Measurements from ENCODE around the gene INO80D.
A peak's percentile ranks its signal among the peaks of the same experiment; 100 is the strongest.
"Not testable (repeated sequence)": the region's sequence is repeated elsewhere in the genome, so short reads cannot be mapped to it uniquely, and the experiment has no call there.

The INO80D gene, protein sequence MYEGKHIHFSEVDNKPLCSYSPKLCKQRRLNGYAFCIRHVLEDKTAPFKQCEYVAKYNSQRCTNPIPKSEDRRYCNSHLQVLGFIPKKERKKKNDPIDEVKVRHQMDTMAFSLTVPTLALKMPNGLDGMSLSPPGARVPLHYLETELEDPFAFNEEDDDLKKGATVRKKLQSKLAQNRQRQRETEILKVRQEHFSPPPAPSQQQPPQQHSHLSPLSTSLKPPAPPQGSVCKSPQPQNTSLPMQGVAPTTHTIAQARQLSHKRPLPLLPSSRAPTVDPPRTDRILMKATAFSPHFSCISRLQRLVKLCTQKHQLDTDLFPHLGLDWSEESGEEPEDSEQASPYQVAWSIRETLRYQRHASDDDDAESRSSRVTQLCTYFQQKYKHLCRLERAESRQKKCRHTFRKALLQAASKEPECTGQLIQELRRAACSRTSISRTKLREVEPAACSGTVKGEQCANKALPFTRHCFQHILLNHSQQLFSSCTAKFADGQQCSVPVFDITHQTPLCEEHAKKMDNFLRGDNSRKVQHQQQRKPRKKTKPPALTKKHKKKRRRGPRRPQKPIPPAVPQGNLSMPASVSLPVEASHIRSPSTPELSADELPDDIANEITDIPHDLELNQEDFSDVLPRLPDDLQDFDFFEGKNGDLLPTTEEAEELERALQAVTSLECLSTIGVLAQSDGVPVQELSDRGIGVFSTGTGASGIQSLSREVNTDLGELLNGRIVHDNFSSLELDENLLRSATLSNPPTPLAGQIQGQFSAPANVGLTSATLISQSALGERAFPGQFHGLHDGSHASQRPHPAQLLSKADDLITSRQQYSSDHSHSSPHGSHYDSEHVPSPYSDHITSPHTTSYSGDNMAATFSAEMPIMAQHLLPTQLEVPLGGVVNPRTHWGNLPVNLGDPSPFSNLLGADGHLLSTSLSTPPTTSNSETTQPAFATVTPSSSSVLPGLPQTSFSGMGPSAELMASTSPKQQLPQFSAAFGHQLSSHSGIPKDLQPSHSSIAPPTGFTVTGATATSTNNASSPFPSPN

DNA sequence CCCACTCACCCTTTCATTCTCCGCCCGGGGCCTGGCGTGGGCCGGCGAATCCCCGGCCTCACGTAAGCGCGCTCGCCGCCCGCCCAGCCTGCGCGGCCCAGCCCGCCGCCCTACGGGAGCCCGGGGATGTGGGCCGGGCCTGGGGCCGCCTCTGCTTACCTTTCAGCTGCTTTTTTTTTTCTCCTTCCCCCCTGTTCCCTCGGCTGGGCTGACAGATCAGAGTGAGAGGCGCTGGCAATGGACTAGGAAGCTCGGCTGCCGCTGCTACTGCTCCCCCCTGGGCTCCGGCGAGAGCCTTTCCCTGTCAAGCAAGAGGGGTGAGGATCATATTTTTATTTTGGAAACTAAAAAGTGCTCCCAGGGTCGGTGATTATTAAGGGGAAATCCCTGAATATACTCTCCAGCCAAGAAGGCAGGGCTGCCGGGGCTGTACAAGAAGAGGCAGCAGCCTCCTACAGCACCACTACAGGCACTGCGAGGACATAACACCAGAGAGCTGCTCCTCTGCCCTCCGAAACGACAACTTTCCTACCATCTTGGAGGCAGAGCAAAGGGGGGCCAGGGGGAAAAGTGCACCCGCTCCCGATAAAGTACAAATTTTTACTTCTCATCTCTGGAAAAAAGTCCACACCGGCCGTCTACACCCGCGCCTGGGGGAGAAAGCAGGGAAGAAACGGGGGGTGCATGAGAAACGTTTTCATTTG lies at the start of gene INO80D:
INO80D (minus strand) TSS at position 433 of the 704 bp plus-strand sequence. CDS start 23,158 bp downstream, outside the sequence.
- DNase-seq (ENCODE audit: low read depth in 2 of 2), result peak; percentile 56 to 61

DNA sequence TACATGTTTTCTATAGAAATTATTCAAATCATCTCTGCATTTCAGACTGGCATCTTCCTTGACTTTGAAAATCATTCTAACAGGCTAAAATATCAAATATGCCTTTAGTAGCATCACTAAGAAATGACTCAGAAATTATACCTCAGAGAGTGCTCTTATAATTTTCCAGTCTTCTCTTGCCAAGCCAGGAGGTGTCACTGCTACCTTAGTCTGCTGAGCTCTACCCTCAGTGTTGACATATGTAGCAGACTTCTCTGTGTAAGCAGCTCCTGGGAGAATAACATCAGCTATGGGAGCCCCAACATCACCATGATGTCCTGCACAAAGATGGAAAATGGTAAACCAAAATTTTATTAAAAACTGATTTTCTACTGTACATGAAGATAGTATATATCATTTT lies 41.7 kb upstream of the INO80D start:
- DNase-seq (ENCODE audit: low read depth in 2 of 2), result no peak

DNA sequence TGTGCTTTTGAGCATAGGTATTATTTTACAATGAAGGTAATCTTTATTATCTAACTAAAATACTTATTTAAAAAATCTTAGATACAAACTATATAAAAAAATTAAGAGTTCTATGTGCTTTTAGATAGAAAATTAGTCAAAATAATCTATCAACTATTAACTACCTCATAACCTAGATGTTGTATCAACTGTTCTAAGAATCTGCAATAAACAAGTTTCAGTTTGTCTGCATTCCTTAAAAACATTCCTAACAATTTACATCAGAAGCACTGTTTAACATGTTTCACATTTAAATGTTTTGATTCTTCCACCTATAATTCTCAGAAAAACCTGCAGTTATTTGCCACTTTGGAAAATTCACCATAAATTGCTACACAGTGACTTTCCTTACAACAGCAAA lies 39.9 kb upstream of the INO80D start:
- DNase-seq (ENCODE audit: low read depth in 2 of 2), result no peak

DNA sequence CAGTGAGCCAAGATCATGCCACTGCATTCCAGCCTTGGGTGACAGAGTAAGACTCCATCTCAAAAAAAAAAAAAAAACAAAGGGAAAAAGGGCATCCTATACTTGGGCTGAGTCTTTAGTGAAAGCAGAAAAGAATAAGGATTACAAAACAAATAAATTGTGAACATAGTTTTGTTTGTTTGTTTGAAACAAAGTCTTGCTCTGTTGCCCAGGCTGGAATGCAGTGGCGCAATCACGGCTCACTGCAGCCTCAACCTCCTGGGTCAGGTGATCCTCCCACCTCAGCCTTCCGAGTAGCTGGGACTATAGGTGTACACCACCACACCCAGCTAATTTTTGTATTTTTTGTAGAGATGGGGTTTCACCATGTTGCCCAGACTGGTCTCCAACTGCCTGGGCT lies 36.6 kb upstream of the INO80D start:
- not testable (repeated sequence) for DNase-seq (ENCODE audit: low read depth in 2 of 2)

DNA sequence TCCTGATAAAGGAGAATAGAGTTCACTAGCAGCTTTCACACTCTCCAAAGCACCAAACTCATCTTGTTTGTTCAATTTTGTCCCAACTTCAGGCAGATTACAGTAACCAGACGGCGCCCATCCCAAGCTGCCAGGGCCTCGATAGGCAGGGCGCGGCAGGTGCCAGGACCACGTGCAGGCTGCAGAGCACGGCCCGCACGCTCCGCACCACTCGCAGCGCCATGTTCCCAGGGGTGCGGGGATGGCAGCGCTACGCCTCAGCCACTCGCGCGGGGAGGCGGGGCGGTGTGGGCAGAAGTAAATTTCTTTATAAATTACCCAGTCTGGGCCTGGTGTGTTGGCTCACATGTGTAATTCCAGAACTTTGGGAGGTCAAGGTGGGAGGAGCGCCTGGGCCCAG lies 30.3 kb upstream of the INO80D start:
- DNase-seq (ENCODE audit: low read depth in 2 of 2), result no peak

DNA sequence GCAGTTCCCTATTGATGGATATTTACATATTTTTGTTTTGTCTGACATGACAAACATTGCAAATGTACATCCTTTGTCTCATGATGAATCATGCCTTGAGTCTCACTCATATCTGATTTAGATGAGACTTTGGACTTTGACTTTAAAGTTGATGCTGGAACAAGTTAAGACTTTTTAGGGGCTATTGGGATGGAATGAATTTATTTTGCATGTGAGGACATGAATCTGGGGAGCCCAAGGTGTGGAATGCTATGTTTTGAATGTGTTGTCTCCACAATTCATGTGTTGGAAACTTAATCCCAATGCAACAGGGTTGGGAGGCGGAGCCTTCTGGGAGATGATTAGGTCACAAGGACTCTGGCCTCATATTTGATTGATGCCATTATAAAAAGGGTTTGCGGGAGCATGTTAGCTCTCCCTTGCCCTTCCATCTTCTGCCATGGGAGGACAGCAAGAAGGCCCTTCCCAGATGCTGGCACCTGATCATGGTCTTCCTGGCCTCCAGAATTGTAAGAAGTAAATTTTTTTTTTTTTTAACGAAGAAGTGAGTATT lies 29.1 kb upstream of the INO80D start:
- DNase-seq (ENCODE audit: low read depth in 2 of 2), result no peak

DNA sequence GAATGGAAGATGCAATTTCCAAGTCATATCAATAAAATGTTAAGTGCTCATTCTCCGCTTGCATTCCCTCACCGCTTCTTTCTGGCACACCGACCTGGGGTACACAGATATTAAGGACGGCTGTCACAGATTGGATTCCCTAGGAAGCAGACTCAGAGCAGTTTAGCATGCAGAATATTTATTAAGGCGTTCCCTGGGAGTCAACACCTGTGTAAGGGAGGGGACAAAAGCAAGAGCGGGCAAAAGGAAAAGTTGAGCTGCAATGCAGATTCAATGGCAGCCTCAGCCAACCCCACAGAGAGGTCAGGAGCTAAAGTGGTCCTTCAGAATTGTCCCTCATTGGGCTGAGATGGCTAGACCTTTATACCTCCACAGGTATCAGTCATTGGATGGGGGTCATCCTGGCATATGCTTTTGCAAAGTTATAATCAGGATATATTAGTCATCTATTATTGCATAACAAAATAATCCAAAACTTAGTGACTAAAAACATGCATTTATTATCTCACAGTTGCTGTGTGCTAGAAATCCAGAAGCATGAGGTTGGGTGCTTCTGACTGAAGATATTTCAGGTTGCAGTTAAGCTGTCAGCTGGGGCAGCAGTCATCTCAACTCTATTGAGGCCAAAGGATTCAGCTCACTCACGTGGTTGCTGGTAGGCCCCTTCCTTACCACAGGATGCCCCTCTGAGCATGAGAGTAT lies 27.0 kb upstream of the INO80D start:
- DNase-seq (ENCODE audit: low read depth in 2 of 2), result no peak

DNA sequence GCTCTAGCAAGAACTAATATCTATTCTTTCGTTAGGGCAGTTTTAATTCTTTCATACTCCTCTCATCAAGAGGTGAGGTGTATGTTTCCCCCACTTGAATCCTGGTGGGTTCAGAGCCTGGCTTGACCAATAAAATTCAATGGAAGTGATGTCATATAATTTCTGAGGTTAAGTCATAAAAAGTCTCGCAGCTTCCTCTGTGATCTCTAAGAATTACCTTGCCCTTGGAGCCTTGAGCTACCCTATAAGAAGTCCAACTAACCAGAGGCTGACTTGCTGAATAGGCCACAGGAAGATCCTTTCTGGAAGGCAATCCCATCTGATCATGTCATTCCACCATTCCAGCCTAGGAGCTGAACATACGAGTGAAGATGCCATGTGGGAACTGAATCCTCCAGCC lies 26.1 kb upstream of the INO80D start:
- DNase-seq (ENCODE audit: low read depth in 2 of 2), result no peak

DNA sequence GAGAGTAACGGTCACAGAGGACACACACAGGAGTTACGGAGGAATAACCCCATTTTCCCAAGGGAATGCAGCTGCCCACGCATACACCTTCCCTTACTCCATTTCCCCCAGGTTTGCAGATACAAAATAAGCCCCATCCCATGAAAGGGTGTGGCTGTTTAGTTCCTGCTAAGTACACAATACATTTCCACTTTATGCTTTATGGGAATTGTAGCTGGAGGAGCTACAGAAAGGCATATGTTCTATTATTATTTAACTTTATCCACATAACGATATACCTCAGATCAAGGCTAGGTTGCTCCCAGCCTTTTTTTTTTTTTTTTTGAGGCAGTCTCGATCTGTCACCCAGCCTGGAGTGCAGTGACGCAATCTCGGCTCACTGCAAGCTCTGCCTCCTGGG lies 22.7 kb upstream of the INO80D start:
- no peak for DNase-seq (ENCODE audit: low read depth in 2 of 2)

DNA sequence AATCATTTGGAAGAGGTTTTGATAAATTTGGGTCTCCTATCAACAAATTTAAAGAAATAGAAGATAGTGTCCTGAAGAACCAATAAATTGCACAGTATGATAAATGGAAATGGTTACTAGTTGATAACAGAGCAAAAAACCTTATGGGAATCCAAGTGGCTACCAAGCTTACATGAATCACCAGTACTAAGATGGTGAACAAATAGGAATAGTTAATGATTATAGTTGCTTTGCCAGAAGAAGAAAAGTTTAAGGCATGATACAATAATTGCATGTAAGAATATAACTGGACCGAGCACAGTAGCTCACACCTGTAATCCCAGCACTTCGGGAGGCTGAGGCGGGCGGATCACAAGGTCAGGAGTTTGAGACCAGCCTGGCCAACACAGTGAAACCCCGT lies 19.6 kb upstream of the INO80D start:
- DNase-seq (ENCODE audit: low read depth in 2 of 2), result no peak

DNA sequence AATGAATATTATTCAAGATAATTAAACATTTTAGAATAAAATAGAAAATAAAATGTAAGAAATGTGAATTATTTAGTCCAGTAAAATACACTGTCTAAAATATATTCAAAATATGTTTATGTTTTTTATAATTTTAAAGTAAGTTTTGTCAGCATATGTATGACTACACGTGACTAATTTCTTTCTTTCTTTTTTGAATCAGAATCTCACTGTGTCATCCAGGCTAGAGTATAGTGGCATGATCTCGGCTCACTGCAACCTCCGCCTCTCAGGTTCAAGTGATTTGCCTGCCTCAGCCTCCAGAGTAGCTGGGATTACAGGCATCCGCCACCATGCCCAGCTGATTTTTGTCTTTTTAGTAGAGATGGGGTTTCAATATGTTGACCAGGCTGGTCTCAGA lies 19.1 kb upstream of the INO80D start:
- DNase-seq (ENCODE audit: low read depth in 2 of 2), result no peak

DNA sequence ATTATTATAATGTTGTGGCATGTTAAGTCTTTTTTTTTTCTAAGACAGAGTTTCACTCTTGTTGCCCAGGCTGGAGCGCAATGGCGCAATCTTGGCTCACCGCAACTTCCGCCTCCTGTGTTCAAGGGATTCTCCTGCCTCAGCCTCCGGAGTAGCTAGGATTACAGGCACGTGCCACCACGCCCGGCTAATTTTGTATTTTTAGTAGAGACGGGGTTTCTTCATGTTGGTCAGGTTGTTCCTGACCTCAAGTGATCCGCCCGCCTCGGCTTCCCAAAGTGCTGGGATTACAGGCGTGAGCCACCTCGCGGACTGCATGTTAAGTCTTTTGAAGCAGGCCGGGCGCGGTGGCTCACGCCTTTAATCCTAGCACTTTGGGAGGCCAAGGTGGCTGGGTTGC lies 12.9 kb upstream of the INO80D start:
- not testable (repeated sequence) for DNase-seq (ENCODE audit: low read depth in 2 of 2)

DNA sequence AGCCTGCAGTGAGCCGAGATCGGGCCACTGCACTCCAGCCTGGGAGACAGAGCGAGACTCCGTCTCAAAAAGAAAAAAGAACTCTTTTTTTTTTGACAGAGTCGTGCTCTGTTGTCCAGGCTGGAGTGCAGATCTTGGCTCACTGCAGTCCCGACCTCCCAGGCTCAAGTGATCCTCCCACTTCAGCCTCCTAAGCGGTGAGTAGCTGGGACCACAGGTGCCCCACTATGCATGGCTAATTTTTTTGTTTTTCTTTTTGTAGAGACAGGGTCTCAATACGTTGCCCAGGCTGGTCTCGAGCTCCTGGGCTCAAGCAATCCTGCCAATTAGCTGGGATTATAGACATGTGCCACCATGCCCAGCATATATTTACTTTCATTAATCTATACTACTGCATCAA lies 12.5 kb upstream of the INO80D start:
- DNase-seq (ENCODE audit: low read depth in 2 of 2), result no peak

DNA sequence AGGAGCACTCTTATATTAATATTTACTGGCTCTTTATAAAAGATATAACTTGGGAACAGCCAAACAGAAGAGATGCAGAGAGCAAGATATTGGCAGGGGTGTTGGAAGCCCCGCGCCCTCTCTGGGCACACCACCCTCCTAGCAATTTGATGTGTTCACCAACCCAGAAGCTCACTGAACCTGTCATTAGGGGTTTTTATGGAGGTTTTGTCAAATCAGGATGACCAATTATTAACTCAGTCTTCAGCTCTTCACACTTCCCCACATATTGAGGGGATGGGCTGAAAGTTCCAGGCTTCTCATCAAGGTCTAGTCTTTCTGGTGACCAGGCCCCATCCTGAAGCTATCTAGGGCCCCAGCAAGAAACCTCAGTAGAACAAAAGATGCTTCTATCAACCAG lies 10.9 kb upstream of the INO80D start:
- no peak for DNase-seq (ENCODE audit: low read depth in 2 of 2)

DNA sequence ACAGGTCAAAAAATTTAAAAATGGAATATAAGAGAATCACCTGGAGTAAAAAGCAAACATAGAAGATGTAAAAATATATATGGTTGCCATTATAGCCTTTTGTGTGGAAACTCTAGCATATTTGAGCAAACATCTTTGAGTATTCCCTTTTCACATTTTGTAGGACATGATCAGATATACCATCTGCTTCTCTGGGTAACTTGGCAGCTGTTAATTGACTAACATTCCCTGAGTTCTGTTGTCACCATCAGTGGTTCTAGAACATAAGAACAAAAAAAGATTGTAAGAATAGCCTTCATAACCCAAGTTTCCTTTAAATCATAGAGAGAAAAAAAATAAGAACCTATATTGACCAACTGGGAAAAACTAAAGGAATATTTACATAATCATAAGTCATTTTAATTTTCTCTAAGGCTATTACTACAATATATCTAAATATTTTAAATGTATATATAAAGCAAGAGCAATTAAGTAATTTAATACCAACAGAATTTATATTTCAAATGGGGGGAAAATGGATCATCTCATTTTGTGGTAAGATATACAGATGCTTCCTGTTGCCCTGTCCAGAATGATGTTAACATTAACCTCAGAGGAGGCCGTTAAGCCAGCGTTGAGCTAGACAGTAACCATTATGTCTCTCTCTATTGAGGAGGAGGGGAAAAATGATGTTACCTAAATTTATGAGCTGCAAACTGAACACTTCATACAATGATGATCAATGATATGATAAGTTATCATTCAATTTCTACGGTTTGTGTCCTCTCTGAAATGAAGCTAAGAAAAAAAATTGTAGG lies 9.8 kb upstream of the INO80D start:
- no peak for DNase-seq (ENCODE audit: low read depth in 2 of 2)

DNA sequence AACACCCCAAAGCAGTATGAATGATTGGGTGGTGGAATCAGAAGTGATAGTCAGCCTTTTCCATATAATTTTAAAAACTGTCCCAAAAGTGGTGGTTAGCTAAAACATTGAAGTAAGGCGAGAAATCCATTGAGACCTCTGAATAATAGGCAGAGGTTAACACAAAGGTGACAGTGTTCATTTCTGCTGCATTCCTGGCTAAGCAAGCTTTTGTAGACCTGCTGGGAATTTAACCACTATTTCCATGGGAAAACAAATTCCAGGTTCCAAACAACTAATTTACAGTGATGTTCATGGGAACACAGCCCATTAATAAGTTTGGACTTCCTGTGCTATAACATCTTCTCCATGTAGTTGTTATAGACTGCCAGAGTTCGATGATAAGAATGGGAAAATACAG lies 6.3 kb upstream of the INO80D start:
- DNase-seq (ENCODE audit: low read depth in 2 of 2), result no peak

DNA sequence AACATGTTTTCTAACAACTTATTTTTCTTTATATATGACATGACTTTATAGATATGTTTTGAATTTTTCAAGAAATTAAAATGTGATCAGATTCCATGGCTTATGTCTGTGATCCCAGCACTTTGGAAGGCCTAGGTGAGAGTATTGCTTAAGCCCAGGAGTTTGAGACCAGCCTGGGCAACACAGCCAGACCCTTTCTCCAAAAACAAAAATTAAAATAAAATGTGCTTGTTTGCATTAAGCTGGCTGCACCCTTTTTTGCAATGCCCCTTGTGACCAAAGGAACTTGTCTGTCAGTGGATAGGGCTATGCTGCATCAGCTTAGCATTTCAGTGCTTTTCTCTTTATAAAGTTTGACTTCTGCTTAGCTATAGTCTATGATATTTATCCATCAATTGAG lies 2.3 kb upstream of the INO80D start:
- no peak for DNase-seq (ENCODE audit: low read depth in 2 of 2)

DNA sequence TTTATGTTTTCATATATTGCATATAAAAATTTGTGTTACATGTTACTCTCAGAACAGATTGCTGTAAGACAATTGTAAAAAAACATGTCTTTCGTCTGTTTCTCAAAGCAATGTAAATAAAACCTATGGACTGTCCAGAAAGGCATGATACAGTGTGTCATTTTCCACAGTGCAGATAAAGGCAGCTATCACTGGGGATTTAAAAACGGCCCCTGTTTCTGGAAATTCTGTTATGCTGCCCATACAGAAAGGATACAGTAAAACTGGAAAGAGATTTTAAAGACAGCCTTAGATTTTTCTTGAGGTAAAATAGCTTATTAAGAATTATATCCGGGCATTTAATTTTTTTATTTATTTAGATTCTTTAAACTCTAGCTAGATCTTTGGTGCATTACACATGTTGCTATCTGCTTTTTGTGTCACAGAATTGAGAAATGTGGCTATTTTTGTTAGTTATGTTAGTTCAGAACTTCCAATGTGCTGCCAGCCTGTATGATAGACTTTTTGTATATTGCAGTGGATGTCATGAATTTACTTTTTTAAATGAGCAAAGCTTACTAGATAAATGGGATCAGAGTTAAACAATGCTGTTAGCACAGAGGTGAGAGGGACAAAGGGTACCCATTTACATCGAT lies 859 bp upstream of the INO80D start:
- no peak for DNase-seq (ENCODE audit: low read depth in 2 of 2)

DNA sequence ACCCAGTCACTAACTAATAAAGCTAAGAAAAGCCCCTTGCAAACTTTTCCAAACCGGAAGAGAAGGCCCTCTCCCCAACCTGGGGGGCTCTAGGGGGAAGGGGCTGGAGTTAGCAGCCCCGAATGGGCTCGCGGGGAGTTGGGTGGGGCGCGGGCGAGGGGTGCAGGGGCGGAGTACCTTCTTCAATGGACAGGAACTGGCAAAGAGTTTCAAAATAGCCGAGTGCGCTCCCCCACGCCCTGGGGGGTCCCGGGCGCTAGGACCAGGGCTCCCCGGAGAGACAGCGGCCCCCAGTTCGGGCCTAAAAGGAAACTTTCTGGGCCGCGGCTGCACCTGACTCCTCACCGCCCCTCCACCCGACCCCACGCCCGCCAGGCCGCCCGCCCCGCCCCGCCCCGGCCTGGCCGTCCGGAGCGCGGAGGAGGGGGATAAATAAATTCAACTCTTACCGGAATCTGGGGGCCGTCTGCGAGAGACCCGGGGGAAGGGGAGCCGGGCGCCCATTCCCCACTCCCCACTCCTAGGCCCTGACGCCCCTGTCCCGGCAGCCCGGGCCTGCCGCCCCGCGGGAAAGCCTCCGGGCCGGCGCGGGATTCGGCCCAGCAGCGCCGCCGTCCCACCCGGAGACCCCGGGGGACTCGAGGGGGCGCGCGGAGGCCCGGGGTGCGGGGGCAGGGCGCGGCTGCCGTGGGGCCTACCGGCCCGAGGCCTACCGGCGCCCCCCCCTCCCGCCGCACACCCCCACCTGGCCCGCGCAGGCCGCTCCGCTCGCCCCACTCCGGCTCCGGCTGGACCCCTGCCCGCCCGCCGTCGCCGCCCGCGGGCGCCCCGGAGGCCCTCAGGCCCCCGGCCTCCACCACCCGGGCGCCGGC lies 868 bp downstream of the INO80D start:
- peak; percentile 16 to 18 for DNase-seq (ENCODE audit: low read depth in 2 of 2)
